H1 (cell line): ENCODE results near the gene TRPC4. TPM values are rescaled to one million over a fixed set of nuclear protein-coding genes. Genes with fewer than 3 reads are reported as not detected.

Experiments
- CREB1 ChIP-seq: IDR thresholded peaks from 2 replicates; pipeline ENCODE4 v1.6.1; 2012; ENCODE audit warnings: inconsistent platforms
- HDAC2 ChIP-seq, 2 experiments: fragments of 300-600 bp in 1 of 2; sonication (generic) in 1 of 2; IDR thresholded peaks; 2 replicates each; pipeline ENCODE4 v1.6.1; 2011 to 2012; ENCODE audit warnings: low read depth in 2 of 2, low read length in 2 of 2, mild to moderate bottlenecking in 2 of 2, moderate library complexity in 2 of 2, borderline replicate concordance in 1 of 2, inconsistent platforms in 1 of 2
- HDAC6 ChIP-seq: IDR thresholded peaks from one replicate; pipeline ENCODE4 v1.7.1; 2012; ENCODE audit warnings: low read depth, mild to moderate bottlenecking, inconsistent platforms, low read length, moderate library complexity
- KDM1A ChIP-seq: fragments of 200-600, 300-600 bp; sonication (generic); IDR thresholded peaks from 2 replicates; pipeline ENCODE4 v1.7.1; 2016; ENCODE audit warnings: mild to moderate bottlenecking, low read length, borderline replicate concordance
- POU5F1 ChIP-seq: IDR thresholded peaks from 2 replicates; pipeline ENCODE4 v1.6.1; 2011; ENCODE audit warnings: low read depth, mild to moderate bottlenecking, low read length, moderate library complexity
- polyA plus RNA-seq, 7 experiments: library from polyadenylated mRNA; depleted of rRNA in 3 of 7; stranded (reverse) in 5 of 7; unstranded in 2 of 7; fragments of >200 nt in 5 of 7; fragments of 200-250 nt in 2 of 7; gene quantifications; 1 replicate in 5 of 7; 2 replicates in 1 of 7; 4 replicates in 1 of 7; pipeline versions ENCODE4 v1.2.1 to v1.2.3, GENCODE V29; 2011 to 2013; ENCODE audit warnings: missing spikeins in 2 of 7, mixed read lengths in 2 of 7
- total RNA-seq: library from RNA; stranded (reverse); fragmentation: NEBNext Ultra II Directional; extraction: Animal tissue kit (Norgen Biotek cat#: 25700); gene quantifications from 2 replicates; pipeline ENCODE4 v1.2.1, GENCODE V29; 2021

Gene TRPC4
- total and polyA plus RNA-seq, 2 of the 8 experiments (the other 6 are each of a cell fraction or from before 2014, with no cell fraction given): 12.3 to 14.7 TPM

DNA sequence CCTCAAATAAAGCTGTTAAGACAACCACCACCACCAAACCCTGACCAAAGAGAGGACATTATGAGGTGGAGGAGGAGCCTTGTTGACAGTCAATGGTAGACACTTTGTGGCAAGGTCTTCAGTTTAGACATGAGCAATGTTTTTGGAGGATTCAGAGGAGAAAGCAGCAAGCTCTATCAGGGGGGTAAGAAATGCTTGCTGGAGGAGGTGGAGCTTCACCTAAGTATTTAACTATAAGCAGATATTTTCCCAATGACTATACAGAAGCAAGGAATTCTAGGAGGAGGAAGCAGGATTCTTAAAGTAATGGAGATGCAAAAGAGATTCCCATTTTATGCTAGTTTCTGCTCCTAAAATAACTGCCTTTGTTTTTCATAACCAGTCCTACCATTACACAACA, 74.2 kb downstream of the TRPC4 start (continued):
- TF ChIP-seq HDAC2 (IDR thresholded peaks at IDR 0.05; ENCODE audit: borderline replicate concordance in 1 of 2, low read depth in 2 of 2, low read length in 2 of 2): no peak
- no peak for TF ChIP-seq KDM1A
- TF ChIP-seq CREB1: no peak
- no peak for TF ChIP-seq HDAC6
- no peak for TF ChIP-seq POU5F1
- TF ChIP-seq, all 59 proteins: peak for 0
